Measurements from ENCODE around the gene TFG. TPM values are rescaled to one million over a fixed set of nuclear protein-coding genes. Genes with fewer than 3 reads are reported as not detected.

Gene TFG
- total and polyA plus RNA-seq, 9 of the 15 experiments (the other 6 are each of a cell fraction or from before 2014, with no cell fraction given), result 31.8 to 143 (median 57.8) TPM

GRCh38 chr3:100766069-100766468, 56.8 kb downstream of the TFG start (continued):
- TF ChIP-seq NFRKB (IDR thresholded peaks at IDR 0.05; ENCODE audit: low read depth), result no peak
- TF ChIP-seq PPARD (CRISPR knock-in tag; IDR thresholded peaks at IDR 0.05), result no peak
- no peak for TF ChIP-seq ZNF609 (CRISPR knock-in tag; IDR thresholded peaks at IDR 0.05; ENCODE audit: borderline replicate concordance)

GRCh38 chr3:100769693-100770092, 60.4 kb downstream of the TFG start:
- ChIA-PET POLR2A (interaction anchor here (0.6 to 1.1 kb wide), 3 partner anchors 10 to 1399 kb away, joined by 3 read pairs; no protein-coding TSS in a partner anchor), CTCF (ENCODE audit: low intra/inter-chr PET ratio) (no interaction called here)

More at GRCh38 chr3:100769693-100770092, 60.4 kb downstream of the TFG start:
- H3K9ac ChIP-seq (ENCODE audit: insufficient read depth in 1 of 2, low read depth in 2 of 2, low read length in 2 of 2), result no peak overlapping the region
- intact Hi-C loops (cut with micrococcal nuclease) (no loop called here), in situ Hi-C loops (cut with MboI) (no loop called here)
- ATAC-seq, result no peak
- TF ChIP-seq TAF7 (tag; IDR thresholded peaks at IDR 0.05), result no peak
- no peak for TF ChIP-seq RBBP5 (IDR thresholded peaks at IDR 0.05; ENCODE audit: borderline replicate concordance, insufficient read depth, low read length, poor library complexity, severe bottlenecking)
- TF ChIP-seq TARDBP (IDR thresholded peaks at IDR 0.05), result no peak
- no peak for TF ChIP-seq KAT2B (IDR thresholded peaks at IDR 0.05; ENCODE audit: low read depth, low read length)
- TF ChIP-seq NFE2L1 (tag; IDR thresholded peaks at IDR 0.05; ENCODE audit: borderline replicate concordance, low read depth), result no peak
- TF ChIP-seq SIRT6 (IDR thresholded peaks at IDR 0.05; ENCODE audit: low read depth, low read length), result no peak
- TF ChIP-seq SRSF9 (IDR thresholded peaks at IDR 0.05; ENCODE audit: borderline replicate concordance, low read depth, low read length), result no peak
- TF ChIP-seq HDGF (IDR thresholded peaks at IDR 0.05), result no peak
- TF ChIP-seq PHB2 (IDR thresholded peaks at IDR 0.05; ENCODE audit: low read depth), result no peak
- no peak for TF ChIP-seq NFATC3 (IDR thresholded peaks at IDR 0.05)
- no peak for TF ChIP-seq HEY1 (CRISPR knock-in tag; IDR thresholded peaks at IDR 0.05; ENCODE audit: borderline replicate concordance)
- no peak for TF ChIP-seq ZNF165 (CRISPR knock-in tag; IDR thresholded peaks at IDR 0.05; ENCODE audit: borderline replicate concordance)
- TF ChIP-seq HNRNPL (IDR thresholded peaks at IDR 0.05; ENCODE audit: low read depth, low read length), result no peak
- no peak for TF ChIP-seq CC2D1A (IDR thresholded peaks at IDR 0.05)
- no peak for TF ChIP-seq PYGO2 (tag; IDR thresholded peaks at IDR 0.05)
- no peak for DNase-seq (ENCODE audit: extremely low read depth in 1 of 4, low spot score in 3 of 4)
- H3K36me3 ChIP-seq (ENCODE audit: control insufficient read depth, insufficient read depth, low read length), result no peaks in the 10 kb centered on the region
- H3K4me3 ChIP-seq, result no peak overlapping the region
- H3K9me3 ChIP-seq (replicated peaks; ENCODE audit: control insufficient read depth, insufficient read depth, low read depth, low read length), result no peaks in the 10 kb centered on the region
- 25% methylated on average over 2 of the region's 3 CpGs for WGBS (ENCODE audit: insufficient coverage, low coverage, missing lambda C conversion rate)
- no peak for FAIRE-seq
- H3K4me1 ChIP-seq (replicated peaks in 1 of 2; ENCODE audit: control insufficient read depth in 2 of 2, insufficient read depth in 2 of 2, low read length in 2 of 2), result no peaks in the 10 kb centered on the region
- H3K79me2 ChIP-seq (ENCODE audit: control insufficient read depth, insufficient read depth, low read length), result no peaks in the 10 kb centered on the region
- no TSS peak for BruUV-seq (replicated peaks)
- H3K27ac ChIP-seq (ENCODE audit: extremely low read depth, low read depth, low read length), result no peak overlapping the region
- H3K4me2 ChIP-seq (ENCODE audit: insufficient read depth, low read length), result no peak overlapping the region
- H4K20me1 ChIP-seq (replicated peaks; ENCODE audit: control insufficient read depth, insufficient read depth, low read length), result no peaks in the 10 kb centered on the region
- H2AFZ ChIP-seq (ENCODE audit: low read depth, low read length), result no peak overlapping the region
- no peaks in the 10 kb centered on the region for H3K9me1 ChIP-seq (ENCODE audit: control insufficient read depth, insufficient read depth, low read length)
- H3K27me3 ChIP-seq (ENCODE audit: control insufficient read depth in 2 of 2, insufficient read depth in 2 of 2, low read length in 2 of 2), result no peaks in the 10 kb centered on the region
